Stimulated activated CD4-positive, alpha-beta T cell treated with anti-CD3 and anti-CD28 coated beads, TNF-alpha, amount 100 ng/mL, for 24 hours (primary cell): ENCODE data around the gene MYL12A.
A peak's percentile ranks its signal among the peaks of the same experiment; 100 is the strongest.
"Not testable (repeated sequence)": the region's sequence is repeated elsewhere in the genome, so short reads cannot be mapped to it uniquely, and the experiment has no call there.

Experiments used
- DNase-seq, 3 experiments: peaks; one replicate each; pipeline ENCODE4 v3.0.0-alpha.2; 2020; ENCODE audit warnings: low read depth in 3 of 3

MYL12A gene

DNA sequence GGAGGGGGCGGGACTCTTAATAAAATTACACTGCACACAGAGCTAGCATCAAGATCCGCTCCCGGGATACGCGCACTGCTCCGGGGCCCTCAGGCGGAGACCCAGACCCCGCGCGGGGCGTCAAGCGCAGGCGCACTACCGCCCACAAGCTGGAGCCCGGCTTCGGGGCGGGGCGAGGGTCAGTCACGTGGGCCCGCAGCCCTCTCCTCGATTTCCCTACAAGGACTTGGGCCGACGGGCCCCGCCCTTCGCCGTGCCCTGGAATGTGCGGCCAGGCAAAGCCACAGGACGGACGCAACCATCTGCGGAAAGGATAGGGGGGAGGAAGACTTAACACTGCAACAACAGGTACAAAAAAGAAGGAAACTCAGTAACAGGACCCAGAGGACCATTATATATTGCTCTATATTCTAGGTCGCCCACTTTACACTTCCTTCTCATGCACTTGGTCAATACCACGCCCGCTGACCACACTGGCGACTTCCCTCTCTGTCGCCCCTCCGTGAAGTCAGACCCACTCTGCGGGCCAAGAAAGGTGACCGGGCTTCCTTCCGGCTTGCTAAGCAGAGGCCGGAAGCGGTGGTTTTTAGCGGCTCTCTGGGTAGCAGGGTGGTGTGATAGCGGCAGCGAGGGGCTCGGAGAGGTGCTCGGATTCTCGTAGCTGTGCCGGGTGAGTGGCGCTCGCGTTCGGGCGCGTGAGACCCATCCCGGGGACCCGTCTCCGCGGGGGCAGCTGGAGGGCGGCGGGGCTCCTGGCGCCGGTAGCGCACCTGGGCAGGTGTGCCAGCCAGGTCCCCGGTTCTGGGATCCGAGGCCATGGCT, at the start of gene MYL12A:
Gene MYL12A, plus strand, starts transcription at position 562 of the 822 bp plus-strand sequence. CDS start 5,447 bp downstream, outside the sequence.
- DNase-seq, result peak; percentile 84 to 98 (median 91)

DNA sequence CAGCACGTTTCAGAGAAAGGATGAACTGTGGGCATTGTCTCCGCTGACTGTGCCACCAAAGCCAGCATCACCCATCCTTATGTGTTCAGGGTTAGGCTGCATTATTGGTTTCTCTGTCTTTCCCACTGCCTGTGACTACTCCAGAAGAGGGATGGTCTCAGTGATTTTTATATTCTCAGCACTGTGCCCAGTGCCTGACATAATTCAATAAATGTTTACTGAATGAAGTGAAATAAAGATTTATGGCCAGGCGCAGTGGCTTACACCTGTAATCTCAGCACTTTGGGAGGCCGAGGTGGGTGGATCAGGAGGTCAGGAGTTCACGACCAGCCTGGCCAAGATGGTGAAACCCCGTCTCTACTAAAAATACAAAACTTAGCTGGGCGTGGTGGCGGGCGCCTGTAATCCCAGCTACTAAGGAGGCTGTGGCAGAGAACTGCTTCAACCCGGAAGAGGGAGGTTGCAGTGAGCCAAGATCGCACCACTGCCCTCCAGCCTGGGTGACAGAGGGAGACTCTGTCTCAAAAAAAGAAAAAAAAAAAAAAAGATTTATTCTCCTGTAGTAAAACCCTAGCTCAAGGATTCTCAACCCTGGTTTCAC, 49.2 kb upstream of the MYL12A start:
- DNase-seq, result not testable (repeated sequence)

DNA sequence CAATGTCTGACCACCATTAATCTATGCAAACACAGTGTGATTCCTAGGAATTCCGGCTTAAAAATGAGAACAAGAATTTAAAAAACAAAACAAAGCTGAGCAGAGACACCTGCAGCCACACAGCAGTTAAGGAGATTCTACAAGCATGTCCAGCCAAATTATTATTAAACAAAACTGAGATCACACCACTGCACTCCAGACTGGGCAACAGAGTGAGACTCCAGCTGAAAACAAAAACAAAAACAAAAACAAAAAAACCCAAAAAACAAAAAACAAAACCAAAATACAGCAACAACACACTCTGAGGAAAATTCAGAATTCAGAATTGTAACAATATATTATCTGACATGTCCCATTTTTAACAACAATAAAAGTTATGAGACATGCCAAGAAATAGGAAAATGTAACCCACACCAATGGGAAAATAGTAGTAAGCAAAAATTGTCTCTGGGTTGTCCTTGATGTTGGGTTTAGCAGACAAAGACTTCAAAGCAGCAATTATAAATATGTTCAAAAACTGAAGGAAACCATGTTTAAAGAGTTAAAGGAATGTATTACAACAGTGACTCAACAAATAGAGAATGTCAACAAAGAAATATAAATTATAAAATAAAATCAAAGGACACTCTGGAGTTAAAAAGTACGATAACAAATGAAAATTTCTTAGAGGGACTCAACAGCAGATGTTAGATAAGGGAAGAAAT, 47.5 kb upstream of the MYL12A start:
- DNase-seq, result no peak

DNA sequence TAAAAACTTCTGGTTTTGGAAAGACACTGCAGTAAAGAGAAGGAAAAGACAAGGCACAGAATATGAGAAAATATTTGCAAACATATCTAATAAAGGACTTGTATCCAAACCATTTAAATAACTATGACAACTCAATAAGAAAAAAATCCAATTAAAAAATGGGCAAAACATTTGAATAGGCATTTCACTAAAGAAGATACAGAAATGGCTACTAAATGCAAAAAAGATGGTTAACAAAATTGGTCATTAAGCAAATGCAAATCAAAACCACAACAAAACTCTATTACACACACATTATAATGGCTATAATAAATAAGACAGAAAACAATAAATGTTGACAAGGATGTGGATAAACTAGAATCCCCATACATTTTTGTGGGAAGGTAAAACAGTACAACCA, 42.4 kb upstream of the MYL12A start:
- DNase-seq, result no peak

DNA sequence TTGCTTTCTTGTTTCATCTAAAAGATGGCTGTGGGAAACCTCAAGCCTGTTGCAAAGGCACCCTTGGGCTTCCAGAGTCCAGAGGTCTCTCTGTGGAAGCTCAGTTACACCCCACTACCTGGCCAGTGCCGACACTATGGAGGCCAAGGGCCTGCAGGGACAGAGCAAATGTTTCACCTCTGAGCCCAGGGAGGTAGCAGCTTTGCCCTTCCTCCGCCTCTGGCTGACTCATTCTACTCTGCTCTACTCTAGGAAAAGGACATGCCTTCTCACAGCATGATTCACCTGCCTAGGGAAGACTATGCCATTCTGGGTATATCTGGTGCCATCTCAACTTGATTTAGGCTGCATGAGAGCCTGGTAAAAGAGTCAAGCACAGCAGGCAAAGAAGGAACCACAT, 40.0 kb upstream of the MYL12A start:
- no peak for DNase-seq

DNA sequence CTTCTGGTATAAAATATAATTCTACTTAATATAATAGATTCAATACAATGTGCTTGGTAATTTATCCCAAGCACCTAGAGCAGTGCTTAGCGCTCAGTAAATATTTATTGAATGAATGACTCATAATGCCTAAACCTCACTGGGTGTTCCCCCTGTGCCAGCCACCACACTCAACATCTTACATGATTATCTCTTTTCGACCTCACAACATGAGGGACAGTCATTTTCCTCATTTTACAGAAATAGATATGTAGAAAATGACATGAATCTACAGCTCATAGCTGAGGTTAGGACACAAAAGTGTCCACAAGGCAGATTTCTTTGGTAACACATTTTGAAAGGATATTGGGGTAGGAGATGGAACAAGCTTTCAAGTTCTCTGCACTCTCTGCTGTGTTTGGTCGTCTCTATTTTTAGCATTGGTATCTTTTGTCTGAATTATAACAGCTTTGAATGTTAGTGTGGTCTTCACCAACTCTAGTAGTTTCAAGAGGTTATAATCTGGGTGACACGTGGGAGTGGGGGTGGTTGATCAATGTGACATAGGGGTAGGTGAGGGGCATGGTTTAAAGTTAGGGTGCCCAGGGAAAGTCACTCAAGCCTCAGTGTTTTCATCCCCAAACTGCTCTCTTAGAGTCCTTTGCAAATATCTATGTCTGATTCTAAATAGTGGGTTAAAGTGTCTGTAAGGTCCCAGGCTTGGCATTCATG, 37.6 kb upstream of the MYL12A start:
- no peak for DNase-seq

DNA sequence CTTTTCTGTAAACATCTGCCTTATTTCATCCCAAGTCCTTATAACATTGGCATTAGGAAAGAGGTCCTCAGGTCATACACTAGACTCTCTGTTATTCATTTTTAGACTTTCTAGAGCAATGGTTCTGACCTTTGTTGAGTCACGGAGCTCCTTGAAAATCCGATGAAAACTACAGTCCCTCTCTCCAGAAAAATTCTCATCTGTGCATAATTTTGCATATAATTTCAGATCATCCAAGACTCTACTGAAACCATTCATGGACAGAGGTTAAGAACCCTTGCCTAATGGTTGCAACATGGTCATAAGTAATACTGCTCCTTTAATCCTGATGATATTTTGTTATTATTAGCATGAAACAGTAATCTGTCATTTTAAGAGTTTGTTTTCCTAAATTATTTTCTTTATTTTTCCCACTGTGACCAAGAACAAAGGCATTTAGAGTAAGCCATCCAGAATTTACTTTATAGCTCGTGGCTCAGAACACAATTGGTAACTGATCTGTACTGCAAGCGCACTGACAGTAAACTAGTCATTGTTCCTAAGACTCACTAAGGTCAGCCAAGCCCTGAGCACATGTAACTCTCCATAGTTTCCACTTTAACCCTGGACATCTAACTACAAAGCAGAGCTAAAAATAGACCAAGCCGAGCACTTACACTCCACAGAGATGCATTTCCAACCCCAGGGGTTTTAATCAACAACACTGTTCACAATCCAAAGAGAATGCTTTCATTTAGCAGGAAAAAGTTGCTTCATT, 36.2 kb upstream of the MYL12A start:
- no peak for DNase-seq

DNA sequence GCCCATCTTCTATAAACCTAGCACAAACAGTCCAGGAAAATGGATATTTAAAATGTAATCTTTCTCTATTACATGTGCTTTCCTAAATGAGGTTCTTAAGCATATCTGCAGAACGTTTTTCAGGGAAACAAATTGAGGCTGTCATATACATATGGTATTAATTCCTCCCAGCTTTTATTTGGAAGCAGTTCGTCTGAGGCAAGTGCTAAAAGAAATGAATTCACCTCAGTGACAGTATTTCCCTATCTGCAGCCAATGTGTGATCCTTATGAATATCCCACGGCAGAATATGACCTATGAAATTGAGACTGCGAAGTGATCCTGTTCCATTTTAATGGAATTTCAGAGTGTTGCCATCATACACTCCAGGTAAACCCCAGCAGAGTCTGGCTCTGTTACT, 34.9 kb upstream of the MYL12A start:
- no peak for DNase-seq

DNA sequence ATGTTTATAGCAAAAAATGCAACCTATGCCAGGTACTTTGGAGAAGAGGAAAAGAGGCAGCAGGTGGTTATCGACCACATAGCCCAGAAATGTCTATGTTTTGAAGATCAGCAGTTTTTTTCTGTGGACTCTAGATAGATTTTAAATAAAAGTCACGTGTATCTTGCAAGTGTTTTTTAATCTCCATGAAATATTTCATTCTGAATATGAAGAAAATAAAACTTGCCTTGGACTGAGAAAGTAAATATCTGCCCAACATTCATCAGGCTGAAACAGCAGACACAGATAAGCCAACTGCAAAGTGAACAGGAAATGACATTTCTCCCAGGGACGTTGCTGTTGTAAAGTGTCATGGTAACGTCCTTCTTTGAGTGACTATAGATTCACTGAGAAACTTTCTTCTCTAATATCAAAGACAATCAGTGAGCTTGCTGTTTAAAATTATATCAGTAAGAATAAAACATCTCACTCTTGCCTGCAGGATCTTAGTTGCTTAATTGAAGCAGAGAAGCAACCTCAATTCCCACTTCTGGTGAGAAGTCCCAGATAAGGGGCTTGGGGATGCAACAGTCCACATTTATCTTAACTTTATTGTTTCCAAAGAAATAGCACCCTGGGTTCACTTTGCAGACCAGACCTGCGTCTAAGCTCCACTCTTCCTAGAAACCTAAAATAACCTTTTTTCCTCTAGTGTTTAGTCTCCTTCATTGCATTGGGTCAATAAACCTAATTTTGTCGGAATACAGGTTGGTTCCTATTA, 34.1 kb upstream of the MYL12A start:
- DNase-seq, result no peak

DNA sequence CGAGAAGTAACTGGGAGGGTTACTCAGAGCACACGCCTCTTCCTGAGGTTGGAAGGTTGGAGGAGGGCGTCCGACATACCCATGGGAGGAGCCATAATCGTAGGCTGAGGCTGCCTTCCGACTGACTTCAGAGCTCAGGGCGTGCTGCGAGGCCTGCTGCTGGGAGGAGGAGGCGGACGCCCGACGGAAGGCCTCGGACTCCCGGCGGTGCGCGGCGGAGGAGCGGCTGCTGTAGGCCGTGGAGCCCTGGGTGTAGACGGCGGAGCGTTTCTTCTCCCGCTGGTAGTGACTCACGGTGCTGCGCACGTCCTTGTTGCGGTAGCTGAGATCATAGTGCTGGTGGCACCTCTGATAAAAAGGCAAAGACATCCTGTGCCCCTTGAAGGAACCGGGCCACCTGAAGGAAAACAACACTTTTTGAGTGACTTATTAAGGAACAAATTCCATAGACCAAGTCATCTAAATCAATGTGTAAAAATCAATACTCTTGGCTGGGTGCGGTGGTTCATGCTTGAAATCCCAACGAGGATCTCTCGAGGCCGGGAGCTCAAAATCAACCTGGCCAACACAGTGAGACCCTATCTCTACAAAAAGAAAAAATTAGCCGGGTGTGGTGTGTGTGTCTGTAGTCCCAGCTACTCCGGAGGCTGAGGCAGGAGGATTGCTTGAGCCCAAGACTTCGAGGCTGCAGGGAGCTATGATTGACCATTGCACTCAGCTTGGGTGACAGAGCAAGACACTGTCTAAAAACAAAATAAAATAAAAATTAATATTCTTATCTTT, 32.6 kb upstream of the MYL12A start:
- no peak for DNase-seq

DNA sequence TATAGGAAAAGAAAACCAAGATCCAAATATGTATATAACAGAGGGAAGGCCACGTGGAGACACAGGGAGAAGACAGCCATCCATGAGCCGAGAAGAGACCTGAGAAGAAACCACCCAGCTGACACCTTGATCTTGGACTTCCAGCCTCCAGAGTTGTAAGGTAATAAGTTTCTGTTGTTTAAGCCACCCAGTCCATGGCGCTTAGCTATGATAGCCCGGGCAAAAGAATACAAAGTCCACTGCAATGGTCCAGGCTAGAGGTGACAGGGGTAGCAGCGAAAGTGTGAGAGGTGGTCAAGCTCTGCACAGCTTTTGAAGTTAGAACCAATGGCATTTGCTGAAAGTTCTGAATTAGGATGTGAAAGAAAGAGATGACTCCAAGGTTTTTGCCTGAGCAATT, 30.6 kb upstream of the MYL12A start:
- no peak for DNase-seq

DNA sequence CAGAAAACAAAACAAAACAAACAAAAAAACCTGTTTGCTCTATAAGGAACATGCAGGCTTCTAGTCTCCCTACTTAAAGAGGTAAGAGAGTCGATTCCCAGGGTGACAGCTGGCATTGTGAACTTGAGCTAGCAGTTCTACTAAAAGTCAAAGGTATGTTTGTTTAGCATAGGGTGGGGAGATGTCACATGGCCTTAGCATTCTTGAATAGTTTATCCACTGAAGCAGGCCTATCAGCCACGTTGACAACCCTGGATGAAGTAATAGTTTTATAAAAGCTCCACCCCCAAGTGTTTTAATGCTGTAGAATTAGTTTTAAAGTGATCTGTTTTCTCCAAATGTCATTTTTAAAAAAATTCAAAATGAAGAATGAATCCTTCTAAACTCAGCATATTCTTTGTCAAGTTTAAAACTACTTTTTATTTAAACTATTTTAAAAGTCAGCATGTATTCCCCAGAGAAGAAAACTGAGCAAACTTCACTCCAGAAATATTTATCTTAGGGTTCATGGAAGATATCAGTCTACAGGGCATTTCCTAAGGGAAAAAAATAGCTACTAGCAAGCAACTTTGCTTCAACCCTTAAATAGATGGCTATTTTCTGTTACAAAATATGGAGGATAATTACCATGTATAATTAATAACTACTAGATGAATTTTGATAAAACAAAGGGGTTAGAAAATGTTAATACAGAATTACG, 29.5 kb upstream of the MYL12A start:
- DNase-seq, result no peak

DNA sequence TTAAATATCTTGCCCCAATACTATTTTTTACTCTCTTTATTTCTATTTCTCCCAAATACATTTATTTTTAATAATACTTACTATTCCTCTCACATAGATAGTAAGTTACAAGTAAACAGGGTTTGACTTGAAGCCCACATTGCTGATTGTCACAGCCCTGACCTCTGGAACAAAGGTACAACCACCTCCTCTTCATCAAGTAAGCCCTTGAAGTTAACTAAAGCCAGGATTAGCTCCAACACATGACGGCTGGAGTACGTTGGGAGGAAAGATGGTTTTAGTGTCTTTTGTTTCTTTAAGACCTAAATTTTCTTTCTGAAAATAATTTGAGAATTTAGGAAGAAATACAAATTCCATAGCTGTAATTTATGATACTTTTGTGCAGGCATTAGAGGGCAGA, 28.8 kb upstream of the MYL12A start:
- no peak for DNase-seq

DNA sequence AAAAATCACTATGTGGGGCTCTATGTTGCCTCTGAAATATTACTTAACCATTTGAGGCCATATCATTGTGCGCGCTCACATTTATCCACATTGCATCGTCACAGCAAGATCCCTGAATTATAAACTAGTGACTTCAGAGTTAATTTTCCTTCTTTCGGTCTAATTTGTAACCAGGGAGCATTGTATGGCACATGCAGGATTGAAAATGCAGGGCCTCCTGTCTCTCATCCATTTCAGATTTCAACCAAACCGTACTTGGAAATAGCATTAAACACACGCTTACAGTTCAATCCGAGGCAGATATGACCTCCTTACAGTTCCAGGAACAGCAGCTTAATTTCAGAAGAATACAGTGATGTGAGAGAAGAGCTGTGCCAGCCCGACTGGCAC, 28.4 kb upstream of the MYL12A start:
- DNase-seq, result no peak

DNA sequence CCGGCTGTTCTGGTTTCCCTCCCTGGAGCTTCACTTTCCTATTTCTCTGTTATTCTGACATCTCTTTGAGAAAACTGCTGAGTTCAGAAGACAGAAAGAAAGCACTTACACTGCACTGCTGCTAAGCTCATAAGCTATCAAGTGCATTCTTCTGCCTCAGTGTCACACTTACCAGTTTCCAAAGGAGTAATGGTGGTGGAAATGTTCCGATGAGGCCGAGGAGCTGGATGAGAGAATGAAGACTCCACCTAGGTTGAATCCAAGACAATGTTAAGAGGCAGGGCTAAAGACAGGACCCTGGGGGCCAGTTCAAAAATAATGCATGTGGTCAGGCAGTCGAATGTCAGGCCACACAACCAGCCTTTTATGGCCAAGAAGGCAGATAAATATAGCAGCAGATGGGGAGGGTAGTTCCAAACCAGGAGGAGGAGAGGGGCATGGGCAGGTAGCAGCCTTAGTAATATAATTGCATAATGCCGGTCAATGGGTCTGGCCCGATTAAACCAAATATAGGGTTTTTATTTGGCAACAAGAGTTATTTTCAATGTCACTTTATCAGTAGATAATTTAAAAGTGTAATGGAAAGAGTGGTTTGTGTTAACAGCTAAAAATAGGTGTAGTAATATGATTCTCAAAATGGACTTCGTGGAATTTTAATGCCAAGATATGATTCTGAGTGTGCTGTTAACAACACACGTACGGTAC, 27.8 kb upstream of the MYL12A start, which contains the start of gene MYOM1:
Gene MYOM1, minus strand, starts transcription at position 338 of the 705 bp plus-strand sequence. CDS start 4,745 bp downstream, outside the sequence.
- DNase-seq, result no peak

DNA sequence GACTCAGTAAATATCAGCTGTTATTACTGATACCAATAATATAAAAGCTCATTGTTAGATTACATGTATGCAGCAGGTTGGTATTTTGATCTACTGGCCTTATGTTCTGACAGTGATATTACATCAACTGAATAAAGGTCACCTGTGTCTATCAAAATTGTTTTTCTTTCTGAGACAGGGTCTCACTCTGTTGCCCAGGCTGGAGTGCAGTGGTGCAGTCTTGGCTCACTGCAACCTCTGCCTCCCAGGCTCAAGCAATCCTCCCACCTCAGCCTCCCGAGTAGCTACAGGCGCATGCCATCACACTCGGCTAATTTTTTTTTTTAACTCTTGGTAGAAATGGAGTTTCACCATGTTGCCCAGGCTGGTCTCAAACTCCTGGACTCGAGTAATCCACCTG, 26.7 kb upstream of the MYL12A start:
- DNase-seq, result not testable (repeated sequence)

DNA sequence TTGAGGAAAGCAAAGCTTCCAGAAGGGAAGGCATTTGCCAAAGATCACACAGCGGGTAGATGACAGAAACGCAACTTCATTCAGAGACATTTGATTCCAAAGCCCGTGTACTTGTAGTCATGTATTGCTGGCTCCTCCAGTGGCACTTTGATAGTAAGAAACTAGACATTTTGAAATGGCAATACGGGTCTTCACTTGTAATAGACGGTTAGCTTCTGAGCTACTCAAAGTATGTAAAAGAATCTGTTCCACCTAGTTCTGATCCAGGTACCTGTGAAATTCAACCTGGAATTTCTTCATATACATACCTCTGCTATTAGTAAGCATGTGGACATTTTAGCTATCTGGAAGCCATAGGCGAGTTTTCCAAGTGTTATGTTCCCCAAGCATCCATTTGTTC, 26.1 kb upstream of the MYL12A start:
- DNase-seq, result no peak

DNA sequence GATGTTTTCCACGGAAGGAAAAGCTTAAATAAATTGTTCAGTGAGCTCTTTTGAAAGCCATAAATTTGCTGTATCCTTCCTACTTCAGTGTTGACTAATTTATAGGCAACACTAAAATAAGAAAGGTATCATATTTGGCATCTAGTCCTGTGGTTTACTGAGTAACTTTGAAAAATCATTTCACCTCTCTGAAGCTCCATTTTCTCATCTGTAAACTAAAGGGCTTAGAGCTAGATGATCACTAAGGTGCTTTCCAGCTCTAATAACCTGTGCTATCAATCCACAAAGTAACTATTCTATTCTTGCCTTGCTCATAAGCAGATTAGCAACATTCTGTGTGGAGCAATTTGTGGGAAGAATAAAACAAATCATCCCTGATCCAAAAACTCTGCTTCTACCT, 24.2 kb upstream of the MYL12A start:
- no peak for DNase-seq

DNA sequence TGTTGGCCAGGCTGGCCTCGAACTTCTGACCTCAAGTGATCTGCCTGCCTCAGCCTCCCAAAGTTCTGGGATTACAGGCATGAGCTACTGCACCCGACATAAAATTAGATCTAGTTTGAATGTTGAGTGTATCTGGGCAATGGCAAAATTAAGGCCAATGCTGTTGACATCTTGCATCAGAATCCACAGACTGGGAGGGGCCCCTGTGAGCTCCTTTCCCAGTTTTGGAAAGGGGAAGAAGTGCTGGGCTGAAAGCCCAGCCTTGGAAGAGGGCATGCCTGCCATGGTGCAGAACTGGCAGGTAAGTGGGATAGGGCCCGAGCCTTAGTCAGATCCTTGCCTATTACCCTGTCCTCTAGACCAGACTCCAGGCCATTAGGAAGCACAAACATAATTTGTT, 23.4 kb upstream of the MYL12A start:
- DNase-seq, result no peak
